NCI-H226 (cell line): Measurements from ENCODE around the gene CLNK.

Experiments used
- DNase-seq: peaks from one replicate; pipeline ENCODE4 v3.0.0-alpha.2; 2015

CLNK gene

GRCh38 chr4:10438924-10439323 is 245.6 kb downstream of the CLNK start:
- no peak for DNase-seq

- no peak for DNase-seq
Observed at GRCh38 chr4:10437735-10438134, 246.8 kb downstream of the CLNK start.
